RWPE2 (cell line): ENCODE data around the gene GLB1L2.

Experiments
- ATAC-seq: fragments of 200-7000 bp; cut with Tn5 transposase; 3 replicates; pipeline ENCODE4 v1.9.1; 2021; ENCODE audit warnings: low read depth
- DNase-seq: peaks from one replicate; pipeline ENCODE4 v3.0.0-alpha.2; 2020; ENCODE audit warnings: low spot score
- H3K27ac ChIP-seq: fragments of 450-650 bp; 2 replicates; pipeline ENCODE4 v1.5.1; 2017; ENCODE audit warnings: mild to moderate bottlenecking; ENCODE audit not compliant: poor library complexity, severe bottlenecking
- H3K27me3 ChIP-seq: fragments of 250-450 bp; sonication (Bioruptor Pico); 2 replicates; pipeline ENCODE4 v1.5.1; 2021; ENCODE audit warnings: mild to moderate bottlenecking, moderate library complexity; ENCODE audit not compliant: insufficient read depth, poor library complexity, severe bottlenecking
- H3K36me3 ChIP-seq: fragments of 250-450 bp; sonication (Bioruptor Pico); 2 replicates; pipeline ENCODE4 v1.5.1; 2020; ENCODE audit warnings: low read depth, mild to moderate bottlenecking, moderate library complexity
- H3K4me1 ChIP-seq: fragments of 250-450 bp; sonication (Bioruptor Pico); 2 replicates; pipeline ENCODE4 v1.5.1; 2021; ENCODE audit warnings: mild to moderate bottlenecking, moderate library complexity; ENCODE audit not compliant: insufficient read depth, poor library complexity, severe bottlenecking
- H3K4me3 ChIP-seq: fragments of 250-450 bp; sonication (Bioruptor Pico); 2 replicates; pipeline ENCODE4 v1.5.1; 2021; ENCODE audit warnings: mild to moderate bottlenecking, moderate library complexity; ENCODE audit not compliant: severe bottlenecking
- H3K9me3 ChIP-seq: fragments of 250-450 bp; sonication (Bioruptor Pico); 2 replicates; pipeline ENCODE4 v1.5.1; 2021; ENCODE audit warnings: mild to moderate bottlenecking, moderate library complexity; ENCODE audit not compliant: severe bottlenecking
- CTCF ChIP-seq: fragments of 450-650 bp; IDR thresholded peaks from one replicate; pipeline ENCODE4 v1.5.1; 2017; ENCODE audit warnings: mild to moderate bottlenecking, moderate library complexity; ENCODE audit not compliant: poor library complexity, severe bottlenecking

The GLB1L2 gene

GRCh38 chr11:134379241-134379640, 47.5 kb downstream of the GLB1L2 start:
- DNase-seq (no peak), ATAC-seq (no peak)
- Histone ChIP-seq H3K4me1 (no peaks in the 10 kb centered on the region), H3K36me3 (no peaks in the 10 kb centered on the region), H3K4me3 (no peak overlapping the region), H3K9me3 (no peaks in the 10 kb centered on the region), H3K27me3 (no peaks in the 10 kb centered on the region), H3K27ac (no peak overlapping the region)
- no peak for TF ChIP-seq CTCF

DNA sequence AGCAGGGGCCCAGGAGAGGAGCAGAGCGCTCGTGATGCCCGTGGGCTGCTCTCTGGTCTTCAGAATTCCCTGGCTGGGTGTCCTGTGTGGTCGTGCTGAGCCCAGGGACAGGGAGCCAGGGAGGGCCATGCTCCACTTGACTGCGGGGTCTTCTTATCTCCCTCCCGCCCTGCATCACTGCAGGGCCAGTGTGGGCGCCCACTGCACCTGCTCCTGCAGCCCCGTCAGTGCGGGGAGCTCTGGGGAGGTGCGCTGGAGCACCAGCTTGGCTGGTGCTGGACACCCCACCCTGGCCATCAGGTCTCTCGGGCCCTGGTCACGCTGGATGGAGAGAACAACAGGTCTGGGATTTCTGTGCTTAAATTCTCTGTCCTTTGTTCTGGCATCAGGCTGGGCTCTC, 48.4 kb downstream of the GLB1L2 start:
- TF ChIP-seq CTCF, result no peak
- DNase-seq (no peak), ATAC-seq (no peak)
- H3K4me1 ChIP-seq, result no peaks in the 10 kb centered on the region
- H3K9me3 ChIP-seq, result no peaks in the 10 kb centered on the region
- H3K36me3 ChIP-seq, result no peaks in the 10 kb centered on the region
- H3K27ac ChIP-seq, result no peak overlapping the region
- H3K27me3 ChIP-seq, result no peaks in the 10 kb centered on the region
- H3K4me3 ChIP-seq, result no peak overlapping the region

DNA sequence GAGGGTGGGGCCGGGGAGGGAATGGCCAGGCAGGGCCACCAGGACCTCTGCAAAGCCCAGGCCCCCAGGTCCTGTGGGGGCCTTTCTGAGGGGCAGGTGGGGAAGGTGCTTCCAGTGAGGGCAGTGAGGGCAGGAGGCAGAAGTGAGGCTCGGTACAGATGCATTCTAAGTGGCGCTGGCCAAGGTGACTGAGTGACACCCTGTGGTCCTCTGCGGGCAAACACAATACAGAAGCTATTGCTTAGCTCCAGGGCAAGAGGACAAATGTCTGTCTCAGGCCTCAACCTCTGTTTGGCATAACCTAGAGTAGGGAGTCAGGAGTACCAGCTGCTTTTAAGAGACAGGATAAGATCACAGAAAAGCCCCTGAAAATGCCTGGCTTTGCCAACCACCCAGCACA, 49.0 kb downstream of the GLB1L2 start:
- Histone ChIP-seq H3K4me3 (no peak overlapping the region), H3K27me3 (no peaks in the 10 kb centered on the region), H3K9me3 (no peaks in the 10 kb centered on the region), H3K36me3 (no peaks in the 10 kb centered on the region), H3K4me1 (no peaks in the 10 kb centered on the region), H3K27ac (no peak overlapping the region)
- DNase-seq, result no peak
- ATAC-seq, result no peak
- no peak for TF ChIP-seq CTCF

DNA sequence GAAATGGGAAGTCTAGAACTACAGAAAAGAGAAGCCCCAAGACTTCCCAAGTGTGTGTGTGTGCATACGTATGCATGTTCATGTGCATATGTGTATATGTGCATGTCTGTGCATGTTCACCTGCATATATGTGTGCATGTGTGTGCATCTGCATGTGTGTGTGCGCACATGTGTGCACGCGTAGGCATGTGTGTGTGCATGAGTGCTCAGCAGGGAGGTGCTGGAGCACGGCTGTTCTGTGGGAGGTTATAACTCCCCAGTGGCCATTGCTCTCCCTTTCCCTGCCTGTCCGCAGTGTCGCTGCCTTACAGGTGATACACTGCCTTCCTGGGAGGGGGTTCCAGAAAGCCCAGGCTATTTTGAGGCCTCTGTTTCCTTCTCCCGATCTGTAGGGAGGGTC, 50.5 kb downstream of the GLB1L2 start:
- no peaks in the 10 kb centered on the region for H3K9me3 ChIP-seq
- TF ChIP-seq CTCF, result no peak

DNA sequence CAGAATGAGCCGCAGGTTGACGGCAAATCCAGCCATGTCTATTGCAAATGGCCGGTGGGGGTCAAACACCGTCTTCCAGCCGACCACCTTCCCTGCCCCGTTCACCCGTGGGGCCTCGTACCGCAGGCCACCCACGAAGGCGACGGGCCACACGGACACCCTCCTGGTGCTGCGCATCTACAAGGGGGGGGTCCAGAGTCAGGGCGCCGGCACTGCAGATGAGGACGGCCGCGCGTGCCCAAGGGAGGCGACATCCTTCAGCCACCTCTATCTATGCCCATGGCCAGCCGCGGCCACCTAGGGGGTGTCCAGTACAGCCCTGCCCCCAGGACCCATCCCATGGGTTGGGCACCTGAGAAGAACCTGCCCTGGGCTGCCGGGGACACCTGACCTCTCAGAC, 51.0 kb downstream of the GLB1L2 start:
- H3K27me3 ChIP-seq, result no peaks in the 10 kb centered on the region
- no peaks in the 10 kb centered on the region for H3K9me3 ChIP-seq
- no peak overlapping the region for H3K27ac ChIP-seq
- no peaks in the 10 kb centered on the region for H3K4me1 ChIP-seq
- H3K4me3 ChIP-seq, result no peak overlapping the region
- no peak for TF ChIP-seq CTCF
- DNase-seq, result no peak
- no peaks in the 10 kb centered on the region for H3K36me3 ChIP-seq
- no peak for ATAC-seq

More for the DNA sequence above, 50.5 kb downstream of the GLB1L2 start:
- no peak for ATAC-seq
- Histone ChIP-seq H3K4me3 (no peak overlapping the region), H3K27me3 (no peaks in the 10 kb centered on the region), H3K27ac (no peak overlapping the region), H3K36me3 (no peaks in the 10 kb centered on the region), H3K4me1 (no peaks in the 10 kb centered on the region)
- no peak for DNase-seq
